MCF 10A (cell line): ENCODE data around the gene HOXC5. TPM values are rescaled to one million over a fixed set of nuclear protein-coding genes. Genes with fewer than 3 reads are reported as not detected.

ENCODE experiments used
- Bru-seq: library from RNA; stranded (reverse); fragments of 400-500 nt; gene quantifications from one replicate; lab custom pipeline; 2021; lab: Mats Ljungman, UMichigan
- BruChase-seq, 2 experiments: library from RNA; stranded (reverse); fragments of 400-500 nt; gene quantifications; one replicate each; lab custom pipeline; 2021; lab: Mats Ljungman, UMichigan
- BruUV-seq: library from RNA; stranded (reverse); fragments of 400-500 nt; replicated peaks from 2 replicates; lab custom pipeline; 2021; lab: Mats Ljungman, UMichigan
- CTCF ChIA-PET: fragments of 300-600 bp; sonication (Branson Sonifier 250); formaldehyde crosslinking; extraction: SDS; loops from one replicate; lab custom pipeline; 2021; ENCODE audit warnings: antibody characterized with exemption, inconsistent platforms; lab: Yijun Ruan, JAX
- POLR2A ChIA-PET: fragments of 300-600, 350-650 bp; sonication (Branson Sonifier 250); formaldehyde crosslinking; extraction: SDS; loops from one replicate; lab custom pipeline; 2020; ENCODE audit warnings: antibody characterized with exemption, inconsistent platforms; lab: Yijun Ruan, JAX
- DNase-seq: peaks from one replicate; pipeline ENCODE4 v3.0.0-alpha.2; 2018; ENCODE audit not compliant: unreplicated experiment
- H3K27ac Mint-ChIP-seq: one replicate; pipeline ENCODE4 v1.8.0; 2022; ENCODE audit warnings: mild to moderate bottlenecking, low read depth, mixed read lengths; ENCODE audit not compliant: unreplicated experiment
- H3K27me3 Mint-ChIP-seq: one replicate; pipeline ENCODE4 v1.8.0; 2022; ENCODE audit warnings: mixed read lengths; ENCODE audit not compliant: insufficient read depth, unreplicated experiment
- H3K36me3 Mint-ChIP-seq: one replicate; pipeline ENCODE4 v1.8.0; 2022; ENCODE audit warnings: mild to moderate bottlenecking, moderate library complexity, mixed read lengths; ENCODE audit not compliant: insufficient read depth, unreplicated experiment
- H3K4me1 Mint-ChIP-seq: one replicate; pipeline ENCODE4 v1.8.0; 2022; ENCODE audit warnings: mixed read lengths; ENCODE audit not compliant: insufficient read depth, unreplicated experiment
- H3K4me3 Mint-ChIP-seq: one replicate; pipeline ENCODE4 v1.8.0; 2022; ENCODE audit warnings: mild to moderate bottlenecking, moderate library complexity, mixed read lengths; ENCODE audit not compliant: unreplicated experiment
- H3K9me3 Mint-ChIP-seq: one replicate; pipeline ENCODE4 v1.8.0; 2022; ENCODE audit warnings: mixed read lengths; ENCODE audit not compliant: unreplicated experiment
- CTCF ChIP-seq: fragments of 200-600 bp; IDR thresholded peaks from one replicate; pipeline ENCODE4 v1.8.0; 2022; ENCODE audit warnings: antibody characterized with exemption, mild to moderate bottlenecking; ENCODE audit not compliant: unreplicated experiment
- intact Hi-C: fragments of 100-400 bp; cut with micrococcal nuclease; formaldehyde crosslinking; loops from 2 replicates; pipeline ENCODE4 v1.14.1; 2022
- long read RNA-seq: library from polyadenylated mRNA; stranded (forward); transcript quantifications from one replicate; pipeline ENCODE4 v2.0.0, GENCODE V29; 2022
- total RNA-seq: library from RNA; stranded (reverse); gene quantifications from 2 replicates; pipeline ENCODE4 v1.2.3, GENCODE V29; 2022

Gene HOXC5
- 0.74 TPM in 1 of 2 replicates, not detected in the other for total RNA-seq
- Bru-seq, nascent RNA = percentile 57 among the genes with signal in this experiment
- BruChase-seq, experiment 1, labeled RNA remaining after a 6-hour chase = percentile 30 among the genes with signal in this experiment
- BruChase-seq, experiment 2, labeled RNA remaining after a 2-hour chase = percentile 54 among the genes with signal in this experiment
- long read RNA-seq = 0 reads

DNA sequence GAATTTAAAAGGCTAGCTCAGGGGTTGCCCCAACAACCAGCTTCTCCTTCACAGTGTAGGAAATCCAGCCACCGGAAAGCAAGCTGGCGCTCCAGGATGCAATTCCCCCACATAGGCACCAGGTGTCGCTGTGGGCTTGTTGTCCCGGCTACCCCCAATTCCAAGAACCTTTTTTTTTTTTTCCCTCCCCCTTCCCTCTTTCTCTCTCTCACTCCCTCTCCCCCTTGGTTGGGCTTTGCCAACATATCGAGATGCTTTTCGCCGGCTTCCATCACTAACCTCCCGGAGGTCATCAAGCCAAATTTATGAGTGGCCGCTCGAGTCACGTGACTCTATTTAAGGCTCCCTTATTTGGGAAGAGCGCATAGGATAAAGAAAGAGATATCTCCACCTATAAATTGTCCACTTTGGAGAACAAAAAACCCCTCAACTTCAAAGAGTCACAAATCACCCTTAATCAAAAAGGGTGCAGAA is at the start of gene HOXC5:
Gene HOXC5, plus strand, starts transcription at position 424 of the 474 bp plus-strand sequence. CDS start 73 bp downstream, outside the sequence.
- intact Hi-C loops = loop anchor here (1.0 to 2.0 kb wide), 4 partner anchors 26 to 169 kb away; no protein-coding TSS in a partner anchor
- H3K9me3 Mint-ChIP-seq = no peaks in the 10 kb centered on the region
- H3K4me1 Mint-ChIP-seq = peaks cover 11% of the 10 kb centered on the region
- BruUV-seq = no TSS peak
- ChIA-PET CTCF (interaction anchor here (0.6 to 9.4 kb wide), 48 partner anchors 9 to 346 kb away, joined by 3 to 233 read pairs (median 4); partner anchors contain the start of genes HOXC4, HOXC8, HOXC9 and SMUG1), POLR2A (interaction anchor here (0.5 to 2.6 kb wide), 16 partner anchors 9 to 407 kb away, joined by 3 to 31 read pairs (median 4); partner anchors contain the start of genes ATF7, HOXC8 and SMUG1)
- TF ChIP-seq CTCF = peak; percentile 98
- no peak within 1 kb of the TSS for H3K27ac Mint-ChIP-seq
- no peaks in the 10 kb centered on the region for H3K27me3 Mint-ChIP-seq
- H3K36me3 Mint-ChIP-seq = peaks cover 20% of the 10 kb centered on the region
- DNase-seq = peak; percentile 88
- peak within 1 kb of the TSS; percentile 71 for H3K4me3 Mint-ChIP-seq

DNA sequence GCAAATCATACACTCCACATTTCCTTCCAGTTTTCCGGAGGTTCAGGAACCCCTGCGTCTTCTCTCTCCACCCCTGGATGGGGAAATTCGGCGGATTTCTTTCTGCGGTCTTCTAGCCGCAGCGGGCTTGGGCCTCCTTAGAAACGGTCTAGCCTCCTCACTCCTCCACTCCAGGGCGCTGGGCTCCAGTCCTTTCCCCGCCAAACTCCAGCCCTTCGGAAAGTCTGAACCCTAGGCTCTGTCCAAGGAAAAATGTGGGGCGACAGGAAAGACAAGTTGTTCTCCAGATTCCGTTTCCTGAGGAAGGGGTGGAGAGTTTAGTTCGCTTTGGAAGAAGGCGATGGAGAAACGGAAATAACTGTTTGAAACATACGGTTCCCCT is 49.3 kb upstream of the HOXC5 start:
- Mint-ChIP-seq H3K27ac (no peak overlapping the region), H3K36me3 (no peaks in the 10 kb centered on the region), H3K27me3 (no peaks in the 10 kb centered on the region), H3K4me3 (no peak overlapping the region), H3K9me3 (no peaks in the 10 kb centered on the region), H3K4me1 (peaks cover 5% of the 10 kb centered on the region)
- no peak for DNase-seq
- POLR2A ChIA-PET = interaction anchor here (0.5 kb wide), 1 partner anchor 401 kb away, joined by 3 read pairs; the partner anchor contains the start of gene ZNF385A
- intact Hi-C loops = loop anchor here (10.0 kb wide), 1 partner anchor 189 kb away; no protein-coding TSS in a partner anchor
- no TSS peak for BruUV-seq
- CTCF ChIA-PET = no interaction called here
- no peak for TF ChIP-seq CTCF

GRCh38 chr12:53983950-53984572 is 48.8 kb upstream of the HOXC5 start:
- ChIA-PET POLR2A (interaction anchor here (0.5 kb wide), 1 partner anchor 400 kb away, joined by 3 read pairs; the partner anchor contains the start of gene ZNF385A), CTCF (no interaction called here)
- H3K27me3 Mint-ChIP-seq = no peaks in the 10 kb centered on the region
- H3K36me3 Mint-ChIP-seq = no peaks in the 10 kb centered on the region
- BruUV-seq = no TSS peak
- intact Hi-C loops = loop anchor here (10.0 kb wide), 1 partner anchor 189 kb away; no protein-coding TSS in a partner anchor
- no peak for TF ChIP-seq CTCF
- H3K9me3 Mint-ChIP-seq = no peaks in the 10 kb centered on the region
- no peak overlapping the region for H3K27ac Mint-ChIP-seq
- DNase-seq = no peak
- H3K4me3 Mint-ChIP-seq = no peak overlapping the region
- peaks cover 10% of the 10 kb centered on the region for H3K4me1 Mint-ChIP-seq
